ENCODE measurements around the gene SLC25A24.
"Not testable (repeated sequence)": the region's sequence is repeated elsewhere in the genome, so short reads cannot be mapped to it uniquely, and the experiment has no call there.

The SLC25A24 gene

GRCh38 chr1:108140177-108140576 is 60.0 kb downstream of the SLC25A24 start:
- no peak overlapping the region for H4K12ac ChIP-seq (ENCODE audit: low read depth, low read length)
- H2BK12ac ChIP-seq (ENCODE audit: low read length), result no peak overlapping the region
- H3K27me3 ChIP-seq (ENCODE audit: insufficient read depth, low read length), result no peaks in the 10 kb centered on the region
- no peak overlapping the region for H3K27ac ChIP-seq (ENCODE audit: low read depth, low read length)
- no peak overlapping the region for H3K4ac ChIP-seq (ENCODE audit: low read depth, low read length)
- H3K79me2 ChIP-seq (ENCODE audit: control insufficient read depth, insufficient read depth, low read length, poor library complexity), result no peaks in the 10 kb centered on the region
- no peaks in the 10 kb centered on the region for H3K4me1 ChIP-seq (ENCODE audit: control insufficient read depth in 1 of 2, insufficient read depth in 2 of 2, low read length in 2 of 2)
- no peak overlapping the region for H3K18ac ChIP-seq (ENCODE audit: low read length)
- no peak overlapping the region for H2BK5ac ChIP-seq (ENCODE audit: low read depth, low read length, poor library complexity)
- H4K8ac ChIP-seq (ENCODE audit: low read depth, low read length), result no peak overlapping the region
- DNase-seq, result no peak
- H3K36me3 ChIP-seq (ENCODE audit: control insufficient read depth in 1 of 2, insufficient read depth in 2 of 2, low read length in 2 of 2), result peaks cover 13 to 20% of the 10 kb centered on the region in 2 experiments
- H3K9ac ChIP-seq (ENCODE audit: low read length), result no peak overlapping the region
- H4K91ac ChIP-seq (ENCODE audit: low read depth, low read length), result no peak overlapping the region
- no peaks in the 10 kb centered on the region for H3K9me3 ChIP-seq (ENCODE audit: insufficient read depth, low read depth, low read length)
- no peak overlapping the region for H3K14ac ChIP-seq (ENCODE audit: low read length)
- H2AFZ ChIP-seq (ENCODE audit: insufficient read depth, low read length, poor library complexity), result no peak overlapping the region
- H3K79me1 ChIP-seq (ENCODE audit: low read length), result no peaks in the 10 kb centered on the region
- H2BK120ac ChIP-seq (ENCODE audit: insufficient read depth, low read length, poor library complexity), result no peak overlapping the region
- no peak overlapping the region for H3K4me2 ChIP-seq (ENCODE audit: low read length)
- H3K4me3 ChIP-seq (ENCODE audit: low read depth, low read length), result no peak overlapping the region
- H2AK5ac ChIP-seq (ENCODE audit: low read length), result no peak overlapping the region
- no CpG with 5 or more reads among the region's 1 CpG for WGBS (ENCODE audit: extremely low coverage, insufficient coverage, insufficient read length)
- H3K23ac ChIP-seq (ENCODE audit: low read length), result no peak overlapping the region

GRCh38 chr1:108139555-108139954 is 60.6 kb downstream of the SLC25A24 start:
- not testable (repeated sequence) for H3K9me3 ChIP-seq (ENCODE audit: insufficient read depth, low read depth, low read length); H4K8ac ChIP-seq (ENCODE audit: low read depth, low read length); H2AFZ ChIP-seq (ENCODE audit: insufficient read depth, low read length, poor library complexity)

GRCh38 chr1:108133148-108133547 is 67.0 kb downstream of the SLC25A24 start:
- H3K14ac ChIP-seq (ENCODE audit: low read length); H4K91ac ChIP-seq (ENCODE audit: low read depth, low read length); H4K8ac ChIP-seq (ENCODE audit: low read depth, low read length); H3K4me3 ChIP-seq (ENCODE audit: low read depth, low read length); H4K12ac ChIP-seq (ENCODE audit: low read depth, low read length); H2BK120ac ChIP-seq (ENCODE audit: insufficient read depth, low read length, poor library complexity); DNase-seq; H3K9ac ChIP-seq (ENCODE audit: low read length); H3K27me3 ChIP-seq (ENCODE audit: insufficient read depth, low read length); H3K4me1 ChIP-seq (ENCODE audit: control insufficient read depth in 1 of 2, insufficient read depth in 2 of 2, low read length in 2 of 2); H2AFZ ChIP-seq (ENCODE audit: insufficient read depth, low read length, poor library complexity); H3K9me3 ChIP-seq (ENCODE audit: insufficient read depth, low read depth, low read length); H3K4me2 ChIP-seq (ENCODE audit: low read length); H2AK5ac ChIP-seq (ENCODE audit: low read length); H3K18ac ChIP-seq (ENCODE audit: low read length); H3K79me2 ChIP-seq (ENCODE audit: control insufficient read depth, insufficient read depth, low read length, poor library complexity); H2BK12ac ChIP-seq (ENCODE audit: low read length); H3K79me1 ChIP-seq (ENCODE audit: low read length); H3K4ac ChIP-seq (ENCODE audit: low read depth, low read length); H2BK5ac ChIP-seq (ENCODE audit: low read depth, low read length, poor library complexity); H3K27ac ChIP-seq (ENCODE audit: low read depth, low read length); H3K23ac ChIP-seq (ENCODE audit: low read length): not testable (repeated sequence)
- peaks cover 18 to 25% of the 10 kb centered on the region in 2 experiments for H3K36me3 ChIP-seq (ENCODE audit: control insufficient read depth in 1 of 2, insufficient read depth in 2 of 2, low read length in 2 of 2)
- no CpG with 5 or more reads among the region's 2 CpGs for WGBS (ENCODE audit: extremely low coverage, insufficient coverage, insufficient read length)

More at GRCh38 chr1:108139555-108139954, 60.6 kb downstream of the SLC25A24 start:
- H3K4me3 ChIP-seq (ENCODE audit: low read depth, low read length); H3K4me2 ChIP-seq (ENCODE audit: low read length); DNase-seq; H3K27ac ChIP-seq (ENCODE audit: low read depth, low read length); H3K79me2 ChIP-seq (ENCODE audit: control insufficient read depth, insufficient read depth, low read length, poor library complexity); H3K27me3 ChIP-seq (ENCODE audit: insufficient read depth, low read length); H3K18ac ChIP-seq (ENCODE audit: low read length); H3K23ac ChIP-seq (ENCODE audit: low read length); H3K4ac ChIP-seq (ENCODE audit: low read depth, low read length); H4K91ac ChIP-seq (ENCODE audit: low read depth, low read length); H2AK5ac ChIP-seq (ENCODE audit: low read length); H3K14ac ChIP-seq (ENCODE audit: low read length); H2BK120ac ChIP-seq (ENCODE audit: insufficient read depth, low read length, poor library complexity); H2BK12ac ChIP-seq (ENCODE audit: low read length); H3K4me1 ChIP-seq (ENCODE audit: control insufficient read depth in 1 of 2, insufficient read depth in 2 of 2, low read length in 2 of 2); H3K79me1 ChIP-seq (ENCODE audit: low read length); H2BK5ac ChIP-seq (ENCODE audit: low read depth, low read length, poor library complexity); H4K12ac ChIP-seq (ENCODE audit: low read depth, low read length); H3K9ac ChIP-seq (ENCODE audit: low read length): not testable (repeated sequence)
- H3K36me3 ChIP-seq (ENCODE audit: control insufficient read depth in 1 of 2, insufficient read depth in 2 of 2, low read length in 2 of 2), result peaks cover 13 to 20% of the 10 kb centered on the region in 2 experiments
- WGBS (ENCODE audit: extremely low coverage, insufficient coverage, insufficient read length), result no CpG with 5 or more reads among the region's 8 CpGs

GRCh38 chr1:108132367-108132766 is 67.8 kb downstream of the SLC25A24 start:
- not testable (repeated sequence) for H3K4me3 ChIP-seq (ENCODE audit: low read depth, low read length); H3K4me2 ChIP-seq (ENCODE audit: low read length); H3K23ac ChIP-seq (ENCODE audit: low read length); H3K9ac ChIP-seq (ENCODE audit: low read length); H2BK5ac ChIP-seq (ENCODE audit: low read depth, low read length, poor library complexity); H3K4ac ChIP-seq (ENCODE audit: low read depth, low read length); H4K91ac ChIP-seq (ENCODE audit: low read depth, low read length); H3K27me3 ChIP-seq (ENCODE audit: insufficient read depth, low read length); H3K9me3 ChIP-seq (ENCODE audit: insufficient read depth, low read depth, low read length); H4K12ac ChIP-seq (ENCODE audit: low read depth, low read length); H3K79me2 ChIP-seq (ENCODE audit: control insufficient read depth, insufficient read depth, low read length, poor library complexity); H2AK5ac ChIP-seq (ENCODE audit: low read length); H4K8ac ChIP-seq (ENCODE audit: low read depth, low read length); H3K27ac ChIP-seq (ENCODE audit: low read depth, low read length); H2AFZ ChIP-seq (ENCODE audit: insufficient read depth, low read length, poor library complexity); H2BK120ac ChIP-seq (ENCODE audit: insufficient read depth, low read length, poor library complexity); H3K4me1 ChIP-seq (ENCODE audit: control insufficient read depth in 1 of 2, insufficient read depth in 2 of 2, low read length in 2 of 2); H3K14ac ChIP-seq (ENCODE audit: low read length); H3K79me1 ChIP-seq (ENCODE audit: low read length); DNase-seq; H3K18ac ChIP-seq (ENCODE audit: low read length); H2BK12ac ChIP-seq (ENCODE audit: low read length)
- peaks cover 15 to 18% of the 10 kb centered on the region in 2 experiments for H3K36me3 ChIP-seq (ENCODE audit: control insufficient read depth in 1 of 2, insufficient read depth in 2 of 2, low read length in 2 of 2)
- WGBS (ENCODE audit: extremely low coverage, insufficient coverage, insufficient read length), result no CpG with 5 or more reads among the region's 2 CpGs

Measured in trophoblast cell (in vitro differentiated cells and primary cell).